ENCODE results near the gene NAV2. TPM values are rescaled to one million over a fixed set of nuclear protein-coding genes. Genes with fewer than 3 reads are reported as not detected.

Gene NAV2
- polyA plus RNA-seq, 3 donors, result not detected

GRCh38 chr11:19873730-19874129, 161.1 kb downstream of the NAV2 start:
- intact Hi-C loops (cut with micrococcal nuclease), result no loop called here
- Histone ChIP-seq H4K20me1 (ENCODE audit: insufficient read depth, low read length) (no peaks in the 10 kb centered on the region), H2AFZ (ENCODE audit: insufficient read depth, low read depth, low read length, poor library complexity, severe bottlenecking) (no peak overlapping the region), H3K9me3 (replicated peaks in 1 of 2; ENCODE audit: control insufficient read depth in 1 of 2, insufficient read depth in 1 of 2, low read length in 2 of 2) (no peaks in the 10 kb centered on the region), H3K4me1 (ENCODE audit: control insufficient read depth in 1 of 2, insufficient read depth in 2 of 2, low read length in 2 of 2) (no peaks in the 10 kb centered on the region), H3K4me2 (replicated peaks; ENCODE audit: extremely low read depth, low read length, poor library complexity, severe bottlenecking) (no peak overlapping the region), H3K79me2 (ENCODE audit: insufficient read depth, low read length) (no peaks in the 10 kb centered on the region), H3K36me3 (replicated peaks in 1 of 2; ENCODE audit: control insufficient read depth in 1 of 2, insufficient read depth in 2 of 2, low read length in 2 of 2) (no peaks in the 10 kb centered on the region), H3K4me3 (replicated peaks in 1 of 3; ENCODE audit: low read depth in 2 of 3, low read length in 3 of 3) (no peak overlapping the region), H3K27ac (ENCODE audit: low read depth in 1 of 2, low read length in 2 of 2) (no peak overlapping the region), H3K9ac (ENCODE audit: insufficient read depth, low read length, poor library complexity, severe bottlenecking) (no peak overlapping the region), H3K27me3 (ENCODE audit: control insufficient read depth in 2 of 2, insufficient read depth in 2 of 2, low read length in 2 of 2) (no peaks in the 10 kb centered on the region)
- no peaks in the 10 kb centered on the region for H3K36me3 Mint-ChIP-seq
- no peak overlapping the region for H3K4me3 Mint-ChIP-seq
- DNase-seq, result no peak
- H3K27me3 Mint-ChIP-seq (ENCODE audit: low read depth in 3 of 3), result peaks cover 0 to 5% (median 3%) of the 10 kb centered on the region in 3 donors
- H3K27ac Mint-ChIP-seq, result no peak overlapping the region
- TF ChIP-seq, protein P1, sequence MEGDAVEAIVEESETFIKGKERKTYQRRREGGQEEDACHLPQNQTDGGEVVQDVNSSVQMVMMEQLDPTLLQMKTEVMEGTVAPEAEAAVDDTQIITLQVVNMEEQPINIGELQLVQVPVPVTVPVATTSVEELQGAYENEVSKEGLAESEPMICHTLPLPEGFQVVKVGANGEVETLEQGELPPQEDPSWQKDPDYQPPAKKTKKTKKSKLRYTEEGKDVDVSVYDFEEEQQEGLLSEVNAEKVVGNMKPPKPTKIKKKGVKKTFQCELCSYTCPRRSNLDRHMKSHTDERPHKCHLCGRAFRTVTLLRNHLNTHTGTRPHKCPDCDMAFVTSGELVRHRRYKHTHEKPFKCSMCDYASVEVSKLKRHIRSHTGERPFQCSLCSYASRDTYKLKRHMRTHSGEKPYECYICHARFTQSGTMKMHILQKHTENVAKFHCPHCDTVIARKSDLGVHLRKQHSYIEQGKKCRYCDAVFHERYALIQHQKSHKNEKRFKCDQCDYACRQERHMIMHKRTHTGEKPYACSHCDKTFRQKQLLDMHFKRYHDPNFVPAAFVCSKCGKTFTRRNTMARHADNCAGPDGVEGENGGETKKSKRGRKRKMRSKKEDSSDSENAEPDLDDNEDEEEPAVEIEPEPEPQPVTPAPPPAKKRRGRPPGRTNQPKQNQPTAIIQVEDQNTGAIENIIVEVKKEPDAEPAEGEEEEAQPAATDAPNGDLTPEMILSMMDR (IDR thresholded peaks at IDR 0.05), result no peak
- peaks cover 1% of the 10 kb centered on the region for H3K4me1 Mint-ChIP-seq
- H3K9me3 Mint-ChIP-seq, result peaks cover 0 to 2% (median 0%) of the 10 kb centered on the region in 7 donors
- 100% methylated on average over 1 of the region's 1 CpG for WGBS (ENCODE audit: insufficient coverage)

DNA sequence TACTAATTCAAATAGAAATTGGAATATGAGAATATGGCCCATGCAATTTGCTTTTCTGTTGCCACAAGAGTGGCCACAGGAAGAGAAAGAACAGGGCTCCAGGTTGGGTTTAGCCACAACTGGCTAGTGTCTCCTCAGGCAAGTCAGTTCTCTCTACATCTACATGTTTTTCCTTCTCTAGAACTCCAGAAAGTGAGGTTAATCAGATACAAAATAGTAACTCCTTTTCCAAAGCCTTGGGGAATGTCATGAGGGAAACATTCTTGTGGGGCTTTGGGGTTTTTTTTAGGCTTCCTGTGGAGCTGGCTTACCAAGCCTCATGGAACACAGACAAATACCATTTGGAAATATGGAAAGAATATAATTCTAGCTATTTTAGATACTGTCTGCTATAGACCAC, 161.6 kb downstream of the NAV2 start:
- no peak for DNase-seq
- TF ChIP-seq, protein P1 (IDR thresholded peaks at IDR 0.05), result no peak
- Histone ChIP-seq H4K20me1 (ENCODE audit: insufficient read depth, low read length) (no peaks in the 10 kb centered on the region), H3K4me1 (ENCODE audit: control insufficient read depth in 1 of 2, insufficient read depth in 2 of 2, low read length in 2 of 2) (no peaks in the 10 kb centered on the region), H3K27ac (ENCODE audit: low read depth in 1 of 2, low read length in 2 of 2) (no peak overlapping the region), H3K36me3 (replicated peaks in 1 of 2; ENCODE audit: control insufficient read depth in 1 of 2, insufficient read depth in 2 of 2, low read length in 2 of 2) (no peaks in the 10 kb centered on the region), H3K79me2 (ENCODE audit: insufficient read depth, low read length) (no peaks in the 10 kb centered on the region), H3K9me3 (replicated peaks in 1 of 2; ENCODE audit: control insufficient read depth in 1 of 2, insufficient read depth in 1 of 2, low read length in 2 of 2) (no peaks in the 10 kb centered on the region), H3K9ac (ENCODE audit: insufficient read depth, low read length, poor library complexity, severe bottlenecking) (no peak overlapping the region), H2AFZ (ENCODE audit: insufficient read depth, low read depth, low read length, poor library complexity, severe bottlenecking) (no peak overlapping the region), H3K4me3 (replicated peaks in 1 of 3; ENCODE audit: low read depth in 2 of 3, low read length in 3 of 3) (no peak overlapping the region), H3K27me3 (ENCODE audit: control insufficient read depth in 2 of 2, insufficient read depth in 2 of 2, low read length in 2 of 2) (no peaks in the 10 kb centered on the region), H3K4me2 (replicated peaks; ENCODE audit: extremely low read depth, low read length, poor library complexity, severe bottlenecking) (no peak overlapping the region)
- H3K4me3 Mint-ChIP-seq, result no peak overlapping the region
- intact Hi-C loops (cut with micrococcal nuclease), result no loop called here
- peaks cover 2% of the 10 kb centered on the region for H3K4me1 Mint-ChIP-seq
- peaks cover 0 to 2% (median 0%) of the 10 kb centered on the region in 7 donors for H3K9me3 Mint-ChIP-seq
- H3K27me3 Mint-ChIP-seq (ENCODE audit: low read depth in 3 of 3), result peaks cover 0 to 6% (median 3%) of the 10 kb centered on the region in 3 donors
- no peak overlapping the region for H3K27ac Mint-ChIP-seq
- no peaks in the 10 kb centered on the region for H3K36me3 Mint-ChIP-seq

Measured in CD14-positive monocyte (primary cell).